ENCODE results near the gene SNIP1. TPM values are rescaled to one million over a fixed set of nuclear protein-coding genes. Genes with fewer than 3 reads are reported as not detected.
"Not testable (repeated sequence)": the region's sequence is repeated elsewhere in the genome, so short reads cannot be mapped to it uniquely, and the experiment has no call there.

SNIP1 gene
- total and polyA plus RNA-seq, 2 experiments from 2014 or later = 7.0 to 11.4 TPM

- not testable (repeated sequence) for H3K27me3 ChIP-seq (ENCODE audit: insufficient read depth); H3K36me3 ChIP-seq (ENCODE audit: insufficient read depth); H4K20me1 ChIP-seq (replicated peaks; ENCODE audit: insufficient read depth); H3K4me2 ChIP-seq; H3K79me2 ChIP-seq (replicated peaks; ENCODE audit: insufficient read depth); H3F3A ChIP-seq (replicated peaks; ENCODE audit: low read depth); ATAC-seq; H3K4me3 ChIP-seq; H3K4me3 Mint-ChIP-seq; H3K27ac ChIP-seq (ENCODE audit: low read depth); DNase-seq (ENCODE audit: low spot score); H3K27ac Mint-ChIP-seq; H3K9me3 Mint-ChIP-seq; H3K4me1 ChIP-seq (ENCODE audit: insufficient read depth); H3K36me3 Mint-ChIP-seq (ENCODE audit: low read depth); H3K9me2 ChIP-seq (ENCODE audit: insufficient read depth); H2AFZ ChIP-seq
- H3K4me1 Mint-ChIP-seq = peaks cover 17% of the 10 kb centered on the region
- H3K27me3 Mint-ChIP-seq (ENCODE audit: insufficient read depth, low read depth, poor library complexity) = peaks cover 12% of the 10 kb centered on the region
Observed at GRCh38 chr1:37559957-37560379, 5.9 kb upstream of the SNIP1 start.

- Mint-ChIP-seq H3K27me3 (ENCODE audit: insufficient read depth, low read depth, poor library complexity) (peaks cover 17% of the 10 kb centered on the region), H3K4me1 (peaks cover 17% of the 10 kb centered on the region), H3K4me3 (no peak overlapping the region), H3K27ac (no peak overlapping the region), H3K36me3 (ENCODE audit: low read depth) (peaks cover 2% of the 10 kb centered on the region), H3K9me3 (peaks cover 5% of the 10 kb centered on the region; the same call in 2 of the 3 replicates)
- H4K20me1 ChIP-seq (replicated peaks; ENCODE audit: insufficient read depth) = no peaks in the 10 kb centered on the region; the same call in 1 of the 2 replicates
- DNase-seq (ENCODE audit: low spot score) (no peak), ATAC-seq (no peak)
- H3K4me3 ChIP-seq = no peak overlapping the region
- H3K36me3 ChIP-seq (ENCODE audit: insufficient read depth) = no peaks in the 10 kb centered on the region
- no peaks in the 10 kb centered on the region for H3K79me2 ChIP-seq (replicated peaks; ENCODE audit: insufficient read depth)
- H3K27ac ChIP-seq (ENCODE audit: low read depth) = no peak overlapping the region
- H3K4me2 ChIP-seq = no peak overlapping the region
- no peak overlapping the region for H2AFZ ChIP-seq
- H3K4me1 ChIP-seq (ENCODE audit: insufficient read depth) = 0 out of 2 replicates have a peak, but pooled peaks cover 4% of the 10 kb centered on the region
- peaks cover 5% of the 10 kb centered on the region; the same call in 1 of the 2 replicates for H3K9me2 ChIP-seq (ENCODE audit: insufficient read depth)
- no peaks in the 10 kb centered on the region for H3F3A ChIP-seq (replicated peaks; ENCODE audit: low read depth)
- no peaks in the 10 kb centered on the region for H3K27me3 ChIP-seq (ENCODE audit: insufficient read depth)
- TF ChIP-seq REST (IDR thresholded peaks at IDR 0.05; ENCODE audit: unreplicated experiment) (no peak), EZH2phosphoT487 (IDR thresholded peaks at IDR 0.05; ENCODE audit: unreplicated experiment) (no peak), CREB1 (CRISPR knock-in tag; IDR thresholded peaks at IDR 0.05; ENCODE audit: low read depth) (no peak), ZNF462 (CRISPR knock-in tag; IDR thresholded peaks at IDR 0.05) (no peak), JUNB (IDR thresholded peaks at IDR 0.05; ENCODE audit: unreplicated experiment) (no peak), ZNF114 (CRISPR knock-in tag; IDR thresholded peaks at IDR 0.05) (no peak), POLR2AphosphoS5 (IDR thresholded peaks at IDR 0.05; ENCODE audit: low read depth) (no peak), EZH2 (IDR thresholded peaks at IDR 0.05; ENCODE audit: low read depth, unreplicated experiment) (no peak), CTCF (conservative IDR thresholded peaks at IDR 0.05; ENCODE audit: low read depth in 2 of 2) (no peak), ZNF331 (CRISPR knock-in tag; IDR thresholded peaks at IDR 0.05; ENCODE audit: low read depth) (no peak), NANOG (IDR thresholded peaks at IDR 0.05; ENCODE audit: borderline replicate concordance) (no peak), STAT1 (IDR thresholded peaks at IDR 0.05; ENCODE audit: unreplicated experiment) (no peak)
Observed at GRCh38 chr1:37559080-37559479, 5.0 kb upstream of the SNIP1 start.

Data from GM23338 (cell line).